SH-SY5Y (cell line): ENCODE data around the gene ZSCAN30.

Experiments used
- GATA2 ChIP-seq: IDR thresholded peaks from 2 replicates; pipeline ENCODE4 v1.6.1; 2011; ENCODE audit warnings: mild to moderate bottlenecking, low read depth, low read length
- GATA3 ChIP-seq: IDR thresholded peaks from 2 replicates; pipeline ENCODE4 v1.6.1; 2011; ENCODE audit warnings: low read depth, mild to moderate bottlenecking, low read length, moderate library complexity

- TF ChIP-seq GATA3 (no peak), GATA2 (no peak)
These were observed 21.5 kb upstream of the ZSCAN30 start for GRCh38 chr18:35311496-35311895.
